Neutrophil (primary cell): ENCODE data around the gene GRIK4.

Source experiments
- H3K27ac ChIP-seq: fragments of 200-600 bp; sonication (generic); 2 replicates; pipeline ENCODE4 v1.5.1; 2016; ENCODE audit warnings: mild to moderate bottlenecking, moderate library complexity
- H3K27me3 ChIP-seq: fragments of 200-600 bp; sonication (generic); 2 replicates; pipeline ENCODE4 v1.6.0; 2016; ENCODE audit warnings: mild to moderate bottlenecking
- H3K36me3 ChIP-seq: fragments of 200-600 bp; sonication (generic); 2 replicates; pipeline ENCODE4 v1.5.1; 2017
- H3K4me1 ChIP-seq, 2 experiments: fragments of 200-600 bp in 1 of 2; sonication (generic) in 1 of 2; 1 replicate in 1 of 2; 2 replicates in 1 of 2; pipeline versions ENCODE4 v1.5.1 to v1.6.1; 2013 to 2016; ENCODE audit warnings: low read depth in 1 of 2, low read length in 1 of 2, mild to moderate bottlenecking in 1 of 2, moderate library complexity in 1 of 2; ENCODE audit not compliant: control insufficient read depth in 1 of 2, insufficient read depth in 1 of 2
- H3K4me3 ChIP-seq, 2 experiments: fragments of 200-600 bp in 1 of 2; sonication (generic) in 1 of 2; 1 replicate in 1 of 2; 2 replicates in 1 of 2; pipeline ENCODE4 v1.5.1; 2013 to 2016; ENCODE audit warnings: low read depth in 1 of 2, low read length in 1 of 2, mild to moderate bottlenecking in 1 of 2, moderate library complexity in 1 of 2
- H3K9me3 ChIP-seq: fragments of 200-600 bp; sonication (generic); 2 replicates; pipeline ENCODE4 v1.5.1; 2016
- TF ChIP-seq, protein P1 (sequence below): fragments of 200-600 bp; sonication (generic); IDR thresholded peaks from 2 replicates; pipeline ENCODE4 v1.5.1; 2016; ENCODE audit warnings: antibody characterized with exemption

Gene GRIK4

DNA sequence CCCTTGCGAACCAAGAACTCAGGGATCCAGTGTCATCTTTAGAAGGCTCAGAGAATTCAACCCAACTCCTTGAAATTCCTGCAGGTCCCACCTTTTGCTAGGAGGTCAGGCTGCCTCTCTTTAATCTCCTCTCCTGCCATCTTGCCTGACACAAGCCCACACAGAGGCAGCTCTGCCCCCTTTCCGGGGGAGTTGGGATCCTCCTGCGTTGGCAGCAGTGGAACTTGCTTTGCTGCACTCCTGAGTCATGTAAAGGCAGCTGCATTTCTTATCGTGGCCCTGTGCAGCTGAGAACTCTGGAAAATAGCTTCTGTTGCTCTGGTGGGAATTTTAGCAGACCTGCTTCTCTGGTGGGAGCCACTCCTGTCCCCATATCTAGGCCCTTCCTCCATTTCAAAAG lies 370.0 kb downstream of the GRIK4 start:
- Histone ChIP-seq H3K36me3 (no peaks in the 10 kb centered on the region), H3K9me3 (no peaks in the 10 kb centered on the region), H3K4me3 (no peak overlapping the region), H3K27ac (no peak overlapping the region), H3K4me1 (no peaks in the 10 kb centered on the region), H3K27me3 (peaks cover 36% of the 10 kb centered on the region)
- TF ChIP-seq, protein P1, sequence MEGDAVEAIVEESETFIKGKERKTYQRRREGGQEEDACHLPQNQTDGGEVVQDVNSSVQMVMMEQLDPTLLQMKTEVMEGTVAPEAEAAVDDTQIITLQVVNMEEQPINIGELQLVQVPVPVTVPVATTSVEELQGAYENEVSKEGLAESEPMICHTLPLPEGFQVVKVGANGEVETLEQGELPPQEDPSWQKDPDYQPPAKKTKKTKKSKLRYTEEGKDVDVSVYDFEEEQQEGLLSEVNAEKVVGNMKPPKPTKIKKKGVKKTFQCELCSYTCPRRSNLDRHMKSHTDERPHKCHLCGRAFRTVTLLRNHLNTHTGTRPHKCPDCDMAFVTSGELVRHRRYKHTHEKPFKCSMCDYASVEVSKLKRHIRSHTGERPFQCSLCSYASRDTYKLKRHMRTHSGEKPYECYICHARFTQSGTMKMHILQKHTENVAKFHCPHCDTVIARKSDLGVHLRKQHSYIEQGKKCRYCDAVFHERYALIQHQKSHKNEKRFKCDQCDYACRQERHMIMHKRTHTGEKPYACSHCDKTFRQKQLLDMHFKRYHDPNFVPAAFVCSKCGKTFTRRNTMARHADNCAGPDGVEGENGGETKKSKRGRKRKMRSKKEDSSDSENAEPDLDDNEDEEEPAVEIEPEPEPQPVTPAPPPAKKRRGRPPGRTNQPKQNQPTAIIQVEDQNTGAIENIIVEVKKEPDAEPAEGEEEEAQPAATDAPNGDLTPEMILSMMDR, result no peak

DNA sequence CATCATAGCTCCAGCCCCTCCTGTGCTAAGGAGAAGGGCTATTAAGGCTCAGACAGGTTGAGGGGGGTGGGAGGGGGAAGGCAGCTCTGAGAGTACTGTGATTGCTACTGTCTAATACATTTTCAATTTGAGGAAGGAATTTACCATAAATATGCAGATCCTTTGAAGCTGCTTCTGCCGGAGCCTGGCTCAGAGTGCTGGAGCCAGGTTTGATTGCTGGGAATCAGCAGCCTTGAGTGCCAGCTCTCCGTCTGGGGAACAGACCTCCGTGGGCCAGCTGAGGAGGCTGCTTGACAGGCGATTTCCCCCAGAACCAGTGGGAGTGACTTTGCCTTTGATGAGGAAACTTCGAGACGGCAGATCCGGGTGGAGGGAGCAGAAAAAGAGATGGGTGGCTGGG lies 370.6 kb downstream of the GRIK4 start:
- H3K4me3 ChIP-seq, result no peak overlapping the region
- TF ChIP-seq, protein P1, result no peak
- H3K27me3 ChIP-seq, result peaks cover 36% of the 10 kb centered on the region
- no peak overlapping the region for H3K27ac ChIP-seq
- no peaks in the 10 kb centered on the region for H3K4me1 ChIP-seq
- no peaks in the 10 kb centered on the region for H3K9me3 ChIP-seq
- no peaks in the 10 kb centered on the region for H3K36me3 ChIP-seq

DNA sequence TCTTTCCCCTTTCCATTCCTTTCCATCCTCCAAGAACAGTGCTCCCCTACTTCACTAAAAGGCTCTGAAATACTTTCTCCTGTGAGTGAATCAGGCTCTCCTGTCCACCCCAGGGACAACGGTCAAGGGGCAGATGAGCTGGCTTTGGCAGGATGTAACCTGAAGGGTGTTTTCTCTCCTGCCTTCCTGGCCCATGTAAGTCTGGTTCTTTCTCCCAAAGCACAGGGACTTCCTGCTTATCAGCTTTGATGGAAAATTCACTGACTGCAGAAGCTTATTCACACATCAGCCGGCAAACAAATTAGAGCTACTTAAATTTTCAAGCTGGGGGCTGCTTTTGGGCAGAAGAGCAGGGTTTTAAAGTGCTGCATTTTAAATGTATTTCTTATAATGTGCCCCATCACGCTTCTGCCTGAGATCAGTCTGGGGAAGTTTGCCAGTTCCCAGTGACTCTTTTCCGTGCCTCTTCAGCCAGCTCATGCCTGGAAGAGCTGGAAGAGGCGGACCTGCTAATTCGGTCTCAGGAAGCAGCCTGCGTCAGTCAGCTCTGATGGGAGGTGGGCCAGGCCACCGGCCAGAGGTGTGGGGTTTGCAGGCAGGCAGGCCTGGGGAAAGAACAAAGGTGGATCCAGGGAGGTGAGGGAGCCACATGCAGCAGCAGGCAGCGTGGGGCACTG lies 372.0 kb downstream of the GRIK4 start:
- TF ChIP-seq, protein P1, result no peak

DNA sequence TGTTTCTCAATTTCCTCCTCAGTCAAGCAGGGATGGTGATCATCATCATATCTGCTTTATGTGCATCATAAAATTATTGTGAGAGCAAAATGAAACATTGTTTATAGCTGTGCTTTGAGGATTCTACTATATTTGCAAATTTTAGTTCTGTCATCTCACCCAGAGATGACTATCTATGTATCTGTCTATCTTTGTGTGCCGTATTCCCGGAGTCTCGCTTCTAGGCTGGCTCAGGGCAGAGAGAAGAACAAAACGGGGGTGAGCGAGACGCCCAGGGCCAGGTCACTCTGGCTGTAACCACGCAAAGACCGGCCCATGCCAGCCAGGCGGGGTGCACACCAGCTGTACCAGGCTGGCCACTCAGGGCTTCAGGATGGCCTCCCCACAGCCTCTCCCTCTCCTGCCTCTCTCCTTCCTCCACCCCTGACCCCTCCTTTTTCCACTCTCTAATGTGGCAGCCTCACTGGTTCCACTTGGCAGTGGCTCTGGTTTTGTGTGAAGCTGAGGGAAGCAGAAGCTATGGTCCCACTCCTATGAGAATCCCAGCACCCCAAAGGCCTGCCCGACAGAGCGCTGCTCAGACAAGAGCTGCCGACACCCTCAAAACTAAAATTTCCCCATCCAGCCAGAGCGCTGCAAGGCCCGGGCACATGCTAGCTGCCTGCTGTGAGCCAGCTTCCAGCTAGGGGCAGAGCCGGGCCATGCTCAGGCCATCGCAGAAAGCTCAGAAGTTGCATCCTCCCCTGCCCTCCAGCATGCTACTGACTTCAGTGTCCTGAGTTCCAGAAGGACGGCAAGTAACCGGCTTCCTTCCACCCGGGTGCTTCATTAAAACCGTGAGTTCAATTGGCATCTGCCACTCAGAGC lies 372.8 kb downstream of the GRIK4 start:
- no peak overlapping the region for H3K4me3 ChIP-seq
- TF ChIP-seq, protein P1, result no peak
- H3K36me3 ChIP-seq, result no peaks in the 10 kb centered on the region
- H3K9me3 ChIP-seq, result no peaks in the 10 kb centered on the region
- no peaks in the 10 kb centered on the region for H3K4me1 ChIP-seq
- no peak overlapping the region for H3K27ac ChIP-seq
- H3K27me3 ChIP-seq, result peaks cover 45% of the 10 kb centered on the region

More for the DNA sequence above, 372.0 kb downstream of the GRIK4 start:
- H3K27me3 ChIP-seq, result peaks cover 45% of the 10 kb centered on the region
- H3K9me3 ChIP-seq, result no peaks in the 10 kb centered on the region
- no peak overlapping the region for H3K27ac ChIP-seq
- H3K4me1 ChIP-seq, result no peaks in the 10 kb centered on the region
- H3K36me3 ChIP-seq, result no peaks in the 10 kb centered on the region
- no peak overlapping the region for H3K4me3 ChIP-seq

DNA sequence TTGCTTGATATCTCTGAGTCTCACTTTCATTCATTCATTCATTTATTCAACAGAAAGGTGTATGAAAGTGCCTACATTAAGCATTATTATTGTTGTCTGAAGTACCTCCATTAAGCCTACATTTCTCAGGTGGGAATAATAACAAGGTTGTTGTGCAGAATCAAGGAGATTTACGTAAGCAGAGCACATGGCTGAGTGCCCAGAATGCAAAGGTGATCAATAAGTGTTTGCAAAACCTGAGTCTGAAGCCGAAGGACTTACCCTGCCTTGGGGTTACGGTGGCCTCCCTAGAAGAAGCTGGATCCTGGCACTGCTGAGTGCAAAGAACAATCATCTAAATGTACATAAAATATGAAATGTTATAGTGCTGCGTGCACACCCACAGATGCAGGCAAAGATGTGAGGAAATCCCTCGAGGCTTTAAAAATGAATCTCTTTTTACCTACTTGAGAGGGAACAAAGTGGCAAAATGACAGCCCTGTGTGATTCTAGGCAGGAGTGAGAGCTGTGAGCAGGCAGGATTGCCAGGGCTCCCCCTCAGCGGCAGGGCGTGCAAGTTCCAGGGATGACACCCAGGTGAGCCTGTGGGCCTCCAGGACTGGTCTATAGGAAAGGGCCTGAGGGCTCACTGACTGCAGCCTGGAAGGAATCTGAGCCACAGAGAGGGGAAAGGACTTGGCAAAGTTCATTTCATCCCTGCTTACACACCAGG lies 379.2 kb downstream of the GRIK4 start:
- Histone ChIP-seq H3K9me3 (no peaks in the 10 kb centered on the region), H3K36me3 (no peaks in the 10 kb centered on the region), H3K27me3 (peaks cover 22% of the 10 kb centered on the region), H3K4me3 (no peak overlapping the region), H3K27ac (no peak overlapping the region), H3K4me1 (no peaks in the 10 kb centered on the region)
- TF ChIP-seq, protein P1, result no peak
